ENCODE data around the gene KCNRG. TPM values are rescaled to one million over a fixed set of nuclear protein-coding genes. Genes with fewer than 3 reads are reported as not detected.

KCNRG gene, protein sequence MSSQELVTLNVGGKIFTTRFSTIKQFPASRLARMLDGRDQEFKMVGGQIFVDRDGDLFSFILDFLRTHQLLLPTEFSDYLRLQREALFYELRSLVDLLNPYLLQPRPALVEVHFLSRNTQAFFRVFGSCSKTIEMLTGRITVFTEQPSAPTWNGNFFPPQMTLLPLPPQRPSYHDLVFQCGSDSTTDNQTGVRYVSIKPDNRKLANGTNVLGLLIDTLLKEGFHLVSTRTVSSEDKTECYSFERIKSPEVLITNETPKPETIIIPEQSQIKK
- 1.4 and 2.8 TPM in 2 replicates for total RNA-seq (2011; cell fraction: chromatin; rRNA removed; ENCODE audit: low replicate concordance)
- 0.67 and 1.6 TPM in 2 replicates for total RNA-seq (2011; cell fraction: nucleolus; rRNA removed)
- 1.8 and 2.3 TPM in 2 replicates for total RNA-seq (2011; cell fraction: nucleoplasm; rRNA removed)
- total RNA-seq (2014; rRNA removed) = 0.41 and 0.69 TPM in 2 replicates
- 0.80 and 1.1 TPM in 2 replicates for total RNA-seq (2014; rRNA removed; fragmentation: Illumina TruSeq; extraction: Trizol)
- 0.72 and 0.87 TPM in 2 replicates for total RNA-seq (2015; rRNA removed; fragmentation: Illumina TruSeq; extraction: Trizol)
- 0.13 and 0.53 TPM in 2 replicates for total RNA-seq (2021)
- 0.84 and 1.1 TPM in 2 replicates for polyA plus RNA-seq (2011; rRNA removed)
- 0.28 and 0.45 TPM in 2 replicates for polyA plus RNA-seq (2011; cell fraction: cytosol; rRNA removed)
- polyA plus RNA-seq (2011; cell fraction: nucleus; rRNA removed) = 0.38 and 0.80 TPM in 2 replicates
- polyA plus RNA-seq (2012) = 0.16 and 0.25 TPM in 2 replicates
- polyA plus RNA-seq (2014; fragmentation: Illumina TruSeq; extraction: Trizol) = 0.78 and 0.83 TPM in 2 replicates
- polyA plus RNA-seq (2014; fragmentation: Nextera tagmentation; extraction: Ambion mirVana) = under 1 TPM; 0.36 to 0.39 TPM
- 0.46 and 0.50 TPM in 2 replicates for polyA plus RNA-seq (2014; rRNA removed)
- polyA minus RNA-seq (2011; rRNA and poly(A)+ RNA removed) = 3.2 and 4.0 TPM in 2 replicates
- polyA minus RNA-seq (2011; cell fraction: cytosol; rRNA and poly(A)+ RNA removed) = 0.76 and 1.5 TPM in 2 replicates
- 0.54 and 1.3 TPM in 2 replicates for polyA minus RNA-seq (2011; cell fraction: nucleus; rRNA and poly(A)+ RNA removed)
- Bru-seq, nascent RNA = percentile 56 among the genes with signal in this experiment
- BruChase-seq, experiment 1, labeled RNA remaining after a 2-hour chase = percentile 52 among the genes with signal in this experiment
- percentile 57 among the genes with signal in this experiment for BruChase-seq, experiment 2, labeled RNA remaining after a 6-hour chase
- long read RNA-seq, experiment 1 = 0 reads
- long read RNA-seq, experiment 2, partial matches to known transcripts = 0 of 3 reads
- long read RNA-seq, experiment 2, other reads (novel, unspliced or antisense) = 3 of 3 reads
- long read RNA-seq, experiment 3 = 0 reads

DNA sequence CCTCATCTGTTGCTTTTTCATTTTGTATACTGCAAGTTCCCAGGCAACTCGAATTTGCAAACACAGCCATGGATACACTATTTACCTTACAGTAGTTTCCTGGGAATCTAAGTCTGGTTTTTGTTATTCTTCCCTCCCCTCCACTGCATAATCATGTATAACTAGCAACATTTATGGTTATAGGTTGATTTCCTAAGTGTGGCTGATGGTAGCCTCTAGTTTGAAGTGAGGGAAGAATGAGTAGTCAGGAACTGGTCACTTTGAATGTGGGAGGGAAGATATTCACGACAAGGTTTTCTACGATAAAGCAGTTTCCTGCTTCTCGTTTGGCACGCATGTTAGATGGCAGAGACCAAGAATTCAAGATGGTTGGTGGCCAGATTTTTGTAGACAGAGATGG, at the start of gene KCNRG:
KCNRG (plus strand) TSS at position 187 of the 400 bp plus-strand sequence; CDS start at position 237, 50 bp downstream.
- no TSS peak for BruUV-seq (replicated peaks)
- peak; percentile 79 for FAIRE-seq
- Histone ChIP-seq H3K4me3 (no peak within 1 kb of the TSS), H3K4me1 (replicated peaks in 1 of 2; ENCODE audit: control insufficient read depth in 2 of 2, insufficient read depth in 2 of 2, low read length in 2 of 2) (peaks cover 0 to 25% of the 10 kb centered on the region in 2 experiments; a peak in 2 of 5 replicates), H4K20me1 (replicated peaks; ENCODE audit: control insufficient read depth, insufficient read depth, low read length) (no peaks in the 10 kb centered on the region), H3K9me1 (ENCODE audit: control insufficient read depth, insufficient read depth, low read length) (no peaks in the 10 kb centered on the region), H2AFZ (ENCODE audit: low read depth, low read length) (no peak within 1 kb of the TSS), H3K27me3 (ENCODE audit: control insufficient read depth in 2 of 2, insufficient read depth in 2 of 2, low read length in 2 of 2) (no peaks in the 10 kb centered on the region), H3K36me3 (ENCODE audit: control insufficient read depth, insufficient read depth, low read length) (peaks cover 41% of the 10 kb centered on the region), H3K4me2 (ENCODE audit: insufficient read depth, low read length) (no peak within 1 kb of the TSS), H3K9ac (ENCODE audit: insufficient read depth in 1 of 2, low read depth in 2 of 2, low read length in 2 of 2) (0 out of 4 replicates have a peak within 1 kb of the TSS, but pooled peaks of 1 of the 2 experiments have one; percentile 7), H3K79me2 (ENCODE audit: control insufficient read depth, insufficient read depth, low read length) (peaks cover 30% of the 10 kb centered on the region; the same call in 2 of the 3 replicates), H3K27ac (ENCODE audit: extremely low read depth, low read depth, low read length) (peak within 1 kb of the TSS; percentile 71; the same call in 2 of the 3 replicates), H3K9me3 (replicated peaks; ENCODE audit: control insufficient read depth, insufficient read depth, low read depth, low read length) (no peaks in the 10 kb centered on the region)
- 6% methylated on average over 5 of the region's 5 CpGs for WGBS (ENCODE audit: insufficient coverage, low coverage, missing lambda C conversion rate)
- ChIA-PET POLR2A (interaction anchor here (1.1 to 1.7 kb wide), 3 partner anchors 11 to 47 kb away, joined by 3 to 8 read pairs (median 3); partner anchors contain the start of gene TRIM13), CTCF (ENCODE audit: low intra/inter-chr PET ratio) (no interaction called here)
- DNase-seq (ENCODE audit: extremely low read depth in 1 of 4, low spot score in 3 of 4) = peak in 1 of 4 experiments; percentile 36
- intact Hi-C loops (cut with micrococcal nuclease) = no loop called here
- in situ Hi-C loops (cut with MboI) = no loop called here
- peak; percentile 77 for ATAC-seq
- TF ChIP-seq YY1 (IDR thresholded peaks at IDR 0.05; ENCODE audit: borderline replicate concordance in 1 of 3, control insufficient read depth in 1 of 3, extremely low read depth in 1 of 3, insufficient read depth in 3 of 3, insufficient read length in 1 of 3, insufficient replicate concordance in 2 of 3, low read depth in 1 of 3, low read length in 2 of 3) (peak in 1 of 3 experiments; percentile 22), TFAM (CRISPR knock-in tag; conservative IDR thresholded peaks at IDR 0.05) (no peak), FOXJ2 (tag; IDR thresholded peaks at IDR 0.05) (peak; percentile 68), TEAD4 (IDR thresholded peaks at IDR 0.05; ENCODE audit: low read length) (peak; percentile 52), TEAD4 (CRISPR knock-in tag; IDR thresholded peaks at IDR 0.05; ENCODE audit: borderline replicate concordance) (no peak), RFX1 (IDR thresholded peaks at IDR 0.05) (peak; percentile 9; the same call in 1 of the 2 replicates), ZNF347 (CRISPR knock-in tag; IDR thresholded peaks at IDR 0.05; ENCODE audit: low read depth) (no peak), CBFA2T3 (IDR thresholded peaks at IDR 0.05) (peak; percentile 50), CBFA2T2 (conservative IDR thresholded peaks at IDR 0.05) (0 out of 2 replicates have a peak, but pooled peaks have one; percentile 11), ZFP1 (CRISPR knock-in tag; IDR thresholded peaks at IDR 0.05) (no peak), KDM1A (IDR thresholded peaks at IDR 0.05) (peak; percentile 40 to 59; a peak in 2 of 4 replicates)
- TF ChIP-seq, protein P1, sequence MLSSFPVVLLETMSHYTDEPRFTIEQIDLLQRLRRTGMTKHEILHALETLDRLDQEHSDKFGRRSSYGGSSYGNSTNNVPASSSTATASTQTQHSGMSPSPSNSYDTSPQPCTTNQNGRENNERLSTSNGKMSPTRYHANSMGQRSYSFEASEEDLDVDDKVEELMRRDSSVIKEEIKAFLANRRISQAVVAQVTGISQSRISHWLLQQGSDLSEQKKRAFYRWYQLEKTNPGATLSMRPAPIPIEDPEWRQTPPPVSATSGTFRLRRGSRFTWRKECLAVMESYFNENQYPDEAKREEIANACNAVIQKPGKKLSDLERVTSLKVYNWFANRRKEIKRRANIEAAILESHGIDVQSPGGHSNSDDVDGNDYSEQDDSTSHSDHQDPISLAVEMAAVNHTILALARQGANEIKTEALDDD (IDR thresholded peaks at IDR 0.05) = peak; percentile 85
- TF ChIP-seq, protein P2, sequence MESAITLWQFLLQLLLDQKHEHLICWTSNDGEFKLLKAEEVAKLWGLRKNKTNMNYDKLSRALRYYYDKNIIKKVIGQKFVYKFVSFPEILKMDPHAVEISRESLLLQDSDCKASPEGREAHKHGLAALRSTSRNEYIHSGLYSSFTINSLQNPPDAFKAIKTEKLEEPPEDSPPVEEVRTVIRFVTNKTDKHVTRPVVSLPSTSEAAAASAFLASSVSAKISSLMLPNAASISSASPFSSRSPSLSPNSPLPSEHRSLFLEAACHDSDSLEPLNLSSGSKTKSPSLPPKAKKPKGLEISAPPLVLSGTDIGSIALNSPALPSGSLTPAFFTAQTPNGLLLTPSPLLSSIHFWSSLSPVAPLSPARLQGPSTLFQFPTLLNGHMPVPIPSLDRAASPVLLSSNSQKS (CRISPR knock-in tag; IDR thresholded peaks at IDR 0.05) = no peak
- TF ChIP-seq, protein P3, sequence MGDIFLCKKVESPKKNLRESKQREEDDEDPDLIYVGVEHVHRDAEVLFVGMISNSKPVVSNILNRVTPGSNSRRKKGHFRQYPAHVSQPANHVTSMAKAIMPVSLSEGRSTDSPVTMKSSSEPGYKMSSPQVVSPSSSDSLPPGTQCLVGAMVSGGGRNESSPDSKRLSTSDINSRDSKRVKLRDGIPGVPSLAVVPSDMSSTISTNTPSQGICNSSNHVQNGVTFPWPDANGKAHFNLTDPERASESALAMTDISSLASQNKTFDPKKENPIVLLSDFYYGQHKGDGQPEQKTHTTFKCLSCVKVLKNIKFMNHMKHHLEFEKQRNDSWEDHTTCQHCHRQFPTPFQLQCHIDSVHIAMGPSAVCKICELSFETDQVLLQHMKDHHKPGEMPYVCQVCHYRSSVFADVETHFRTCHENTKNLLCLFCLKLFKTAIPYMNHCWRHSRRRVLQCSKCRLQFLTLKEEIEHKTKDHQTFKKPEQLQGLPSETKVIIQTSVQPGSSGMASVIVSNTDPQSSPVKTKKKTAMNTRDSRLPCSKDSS (IDR thresholded peaks at IDR 0.05; ENCODE audit: low read depth, partially characterized antibody) = no peak
